ENCODE measurements around the gene IFI27. TPM values are rescaled to one million over a fixed set of nuclear protein-coding genes. Genes with fewer than 3 reads are reported as not detected.

The IFI27 gene
- total RNA-seq, 1 donor: 1.6 TPM

- DNase-seq (ENCODE audit: low read depth in 2 of 3, low spot score in 2 of 3): no peak
Observed at GRCh38 chr14:94102768-94103482, 7.6 kb upstream of the IFI27 start.

GRCh38 chr14:94103554-94104150 lies 6.9 kb upstream of the IFI27 start:
- DNase-seq (ENCODE audit: low read depth in 2 of 3, low spot score in 2 of 3): no peak

- DNase-seq (ENCODE audit: low read depth in 2 of 3, low spot score in 2 of 3): no peak
Observed at GRCh38 chr14:94104731-94105130, 5.8 kb upstream of the IFI27 start.

GRCh38 chr14:94109915-94110250 lies 653 bp upstream of the IFI27 start:
- DNase-seq (ENCODE audit: low read depth in 2 of 3, low spot score in 2 of 3): no peak

GRCh38 chr14:94111276-94112095 lies 950 bp downstream of the IFI27 start:
- DNase-seq (ENCODE audit: low read depth in 2 of 3, low spot score in 2 of 3): no peak

DNA sequence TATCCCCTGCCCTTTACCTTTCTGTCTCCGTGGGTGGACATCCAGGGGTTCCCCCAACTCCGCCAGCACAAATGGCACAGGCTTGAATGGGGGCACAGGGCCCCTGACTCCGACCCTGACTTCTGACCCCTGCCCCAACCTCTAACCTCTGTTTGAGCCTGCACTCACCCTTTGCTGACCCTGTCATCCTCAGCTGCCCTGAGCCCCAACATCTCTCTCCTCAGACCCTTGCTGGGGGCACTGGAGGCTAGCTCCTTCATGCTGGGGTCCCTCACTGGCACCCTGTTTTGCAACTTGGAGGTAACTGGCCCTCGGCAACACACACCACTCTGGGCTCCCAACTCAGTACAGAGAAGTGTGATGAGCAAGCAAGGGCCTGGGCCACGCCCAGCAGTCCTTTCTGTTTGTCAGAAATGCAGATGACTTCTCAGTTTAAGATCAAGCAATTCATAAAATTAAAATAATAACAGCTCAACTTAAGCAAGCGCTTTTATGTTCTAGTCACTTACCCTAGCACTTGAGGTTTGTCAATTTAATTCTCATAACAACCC lies 2.1 kb downstream of the IFI27 start:
- no peak for DNase-seq (ENCODE audit: low read depth in 2 of 3, low spot score in 2 of 3)

GRCh38 chr14:94113073-94113472 lies 2.5 kb downstream of the IFI27 start:
- no peak for DNase-seq (ENCODE audit: low read depth in 2 of 3, low spot score in 2 of 3)

DNA sequence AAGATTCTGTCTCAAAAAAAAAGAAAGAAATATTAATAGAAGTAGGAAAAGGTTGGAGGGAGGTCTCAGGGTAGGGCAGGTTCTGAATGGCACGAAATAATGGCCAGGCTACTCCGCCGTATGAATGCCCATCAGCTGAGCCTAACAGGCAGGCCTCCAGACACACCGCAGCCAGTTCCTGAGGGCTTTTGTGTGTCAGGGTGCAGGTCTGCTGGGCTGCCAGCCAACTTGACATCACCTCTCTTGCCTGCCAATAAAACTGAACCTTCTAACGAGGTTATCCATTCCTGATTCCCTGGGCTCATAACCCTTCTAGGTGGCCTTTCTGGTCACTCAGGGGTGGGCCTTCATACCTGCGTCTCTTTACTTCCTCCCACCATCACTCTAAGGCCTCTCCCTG lies 3.0 kb downstream of the IFI27 start:
- DNase-seq (ENCODE audit: low read depth in 2 of 3, low spot score in 2 of 3): no peak

DNA sequence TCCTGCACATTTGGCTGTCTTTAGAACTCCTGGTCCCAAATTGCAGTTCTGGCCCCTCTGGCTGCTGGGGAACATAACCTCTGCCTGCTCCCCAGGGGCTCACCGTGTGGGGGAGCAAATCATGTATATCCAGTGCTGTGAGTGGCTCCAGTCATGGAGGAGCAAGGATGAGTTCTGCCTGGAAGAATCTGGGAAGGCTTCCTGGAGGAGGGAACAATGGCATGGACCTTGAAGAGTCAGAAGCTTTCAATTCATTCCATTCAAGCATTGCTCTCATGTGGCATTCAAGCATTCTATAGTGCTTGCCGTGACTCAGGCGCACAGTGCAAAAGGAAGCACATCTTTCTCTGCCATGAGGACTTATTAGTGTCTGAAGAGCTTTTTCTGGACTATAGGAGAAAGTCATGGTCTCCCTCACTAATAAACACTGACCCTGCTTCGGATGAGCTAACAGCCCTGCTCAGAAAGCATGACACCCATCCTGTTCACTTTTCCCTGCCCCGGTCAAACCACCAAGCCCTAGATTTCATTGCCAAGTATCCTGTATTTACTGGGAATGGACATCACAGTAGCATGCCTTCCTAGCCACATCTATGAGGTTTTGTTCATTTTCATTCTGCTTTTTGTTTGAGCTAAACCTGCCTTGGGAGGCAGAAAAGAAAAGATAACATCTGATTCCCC lies 3.5 kb downstream of the IFI27 start:
- DNase-seq (ENCODE audit: low read depth in 2 of 3, low spot score in 2 of 3): no peak

DNA sequence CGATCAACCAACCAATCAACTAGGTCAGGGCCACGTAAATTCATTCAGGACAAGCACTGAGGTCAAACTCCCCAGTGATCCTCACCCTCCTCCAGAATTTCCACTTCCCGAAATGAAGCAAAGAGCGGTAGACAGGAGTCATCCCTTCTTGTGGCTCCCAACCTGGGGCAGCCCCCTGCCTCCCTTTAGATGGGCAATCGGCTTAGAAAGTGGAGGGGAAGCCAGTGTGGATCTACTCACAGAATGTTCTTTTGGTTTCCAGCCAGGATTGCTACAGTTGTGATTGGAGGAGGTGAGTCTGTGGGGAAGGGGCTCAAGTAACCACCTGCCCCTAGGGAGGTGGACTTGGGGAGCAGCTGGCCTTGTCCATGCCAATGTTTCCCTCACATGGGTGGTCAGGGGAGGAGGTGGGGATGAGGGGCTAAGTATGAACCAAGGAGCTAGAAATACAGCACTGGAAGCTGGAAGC lies 4.1 kb downstream of the IFI27 start:
- no peak for DNase-seq (ENCODE audit: low read depth in 2 of 3, low spot score in 2 of 3)

DNA sequence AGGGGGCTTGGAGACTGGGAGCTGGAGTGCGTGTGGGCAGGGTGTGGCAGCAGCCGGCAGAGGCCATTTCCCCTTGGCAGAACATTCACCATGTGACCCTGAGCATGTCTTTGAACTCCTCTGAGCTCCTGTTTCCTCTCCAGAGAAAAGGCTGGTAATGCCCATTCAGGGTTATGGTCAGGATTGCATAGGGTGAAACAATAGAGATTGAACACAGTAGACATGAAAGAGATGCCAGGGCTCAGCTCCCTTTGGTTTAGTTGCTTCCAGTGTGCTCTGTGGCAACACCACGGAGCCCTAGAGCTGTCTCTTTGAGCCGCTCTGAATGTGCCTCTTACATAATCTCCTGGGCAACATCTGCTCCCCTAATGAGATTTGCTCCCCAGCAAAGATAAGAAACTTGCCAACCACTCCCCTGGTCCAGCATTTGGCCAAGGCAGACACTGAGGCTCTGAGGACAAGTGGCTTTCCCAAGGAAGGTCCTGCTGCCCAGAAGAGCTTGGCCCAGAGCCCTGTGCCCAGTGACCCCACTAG lies 4.6 kb downstream of the IFI27 start:
- no peak for DNase-seq (ENCODE audit: low read depth in 2 of 3, low spot score in 2 of 3)

GRCh38 chr14:94115631-94116030 lies 5.1 kb downstream of the IFI27 start:
- no peak for DNase-seq (ENCODE audit: low read depth in 2 of 3, low spot score in 2 of 3)

DNA sequence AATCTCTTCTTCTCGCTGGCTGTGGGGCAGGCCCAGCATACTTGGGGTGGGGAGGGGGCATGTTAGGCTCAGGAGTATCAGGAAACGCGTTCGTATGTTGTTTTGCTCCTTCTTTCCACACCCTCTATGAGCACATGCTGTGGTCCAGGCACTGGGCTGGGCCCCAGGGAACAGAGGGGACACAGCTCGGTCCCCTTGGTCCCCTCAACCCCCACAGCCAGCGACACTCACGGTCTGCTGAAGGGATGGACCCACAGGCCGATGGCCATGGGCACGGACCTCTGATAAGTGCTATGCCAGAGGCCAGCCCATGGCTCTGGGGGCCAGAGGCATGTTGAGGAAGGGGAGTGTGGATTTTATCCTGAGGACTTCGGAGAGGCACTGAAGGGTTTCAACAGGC lies 6.2 kb downstream of the IFI27 start:
- DNase-seq (ENCODE audit: low read depth in 2 of 3, low spot score in 2 of 3): no peak

GRCh38 chr14:94117856-94118255 lies 7.3 kb downstream of the IFI27 start:
- no peak for DNase-seq (ENCODE audit: low read depth in 2 of 3, low spot score in 2 of 3)

DNA sequence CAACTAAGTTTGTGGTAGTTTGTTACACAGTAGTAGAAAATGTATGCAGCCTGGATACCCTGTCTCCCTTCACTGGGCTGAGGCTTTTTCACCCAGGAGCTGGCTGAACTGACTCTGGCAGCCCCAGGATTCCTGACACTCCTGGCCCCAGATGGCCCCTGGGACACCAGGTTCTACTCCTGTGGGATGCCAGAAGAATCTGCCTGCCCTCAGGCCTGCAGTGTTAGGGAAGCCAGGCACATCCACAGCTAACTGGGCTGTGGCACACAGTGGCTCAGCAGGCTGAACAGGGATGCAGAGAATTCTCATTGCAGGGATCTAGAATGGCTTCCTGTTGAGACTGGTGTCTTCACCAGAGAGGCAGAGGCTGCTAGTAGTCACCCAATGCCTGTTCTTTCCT lies 8.5 kb downstream of the IFI27 start:
- DNase-seq (ENCODE audit: low read depth in 2 of 3, low spot score in 2 of 3): no peak

DNA sequence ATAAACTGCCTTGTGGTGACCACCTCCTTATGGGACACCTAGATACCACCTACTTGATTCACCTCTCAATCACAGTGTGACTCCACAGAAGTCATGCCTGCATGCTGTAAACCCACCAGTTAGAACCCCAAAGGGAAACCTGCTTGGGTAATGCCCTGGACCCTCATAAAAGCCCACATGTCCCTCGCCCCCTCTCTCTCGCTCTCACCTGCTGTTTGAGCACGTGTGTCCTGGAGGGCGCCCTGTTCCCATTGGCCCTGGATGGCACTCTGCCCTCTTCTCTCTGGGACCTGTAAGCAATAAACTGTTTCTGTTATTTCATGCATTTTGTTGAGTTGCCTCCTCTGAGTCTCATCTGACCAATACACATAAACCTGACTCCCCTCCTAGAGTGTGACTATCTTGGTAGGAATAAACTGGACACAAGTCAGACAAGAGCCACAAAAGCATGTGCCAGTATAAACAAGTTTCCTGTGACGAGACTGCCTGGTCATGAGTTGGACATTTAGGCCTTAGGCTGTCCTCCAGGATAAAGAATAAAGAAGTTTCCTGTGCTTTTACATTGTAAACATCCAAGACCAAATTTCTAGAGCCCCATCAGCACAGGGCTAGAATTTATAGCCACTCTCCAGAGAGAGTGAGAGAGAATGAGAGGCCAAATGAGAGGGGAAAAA lies 10.3 kb downstream of the IFI27 start:
- DNase-seq (ENCODE audit: low read depth in 2 of 3, low spot score in 2 of 3): no peak

DNA sequence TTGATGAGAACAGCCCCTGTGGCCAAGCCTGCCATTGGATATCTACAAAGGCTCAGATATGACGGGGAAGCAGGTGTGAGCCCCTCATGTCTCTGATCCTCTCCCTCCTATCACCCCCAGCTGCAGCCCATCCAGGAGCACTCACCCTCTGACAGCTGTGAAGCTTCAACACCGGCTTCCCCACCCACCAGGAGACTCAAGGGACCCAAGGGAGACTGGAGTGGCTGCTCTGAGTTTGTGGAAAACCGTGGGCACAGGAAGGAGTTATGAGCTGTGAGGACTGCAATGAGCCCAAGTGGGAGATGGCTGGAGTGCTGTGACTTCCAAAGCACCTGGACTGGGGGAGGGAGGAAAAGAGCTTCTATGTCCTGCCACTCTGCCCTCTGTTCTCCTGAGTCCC lies 10.9 kb downstream of the IFI27 start:
- no peak for DNase-seq (ENCODE audit: low read depth in 2 of 3, low spot score in 2 of 3)

GRCh38 chr14:94122438-94122837 lies 11.9 kb downstream of the IFI27 start:
- DNase-seq (ENCODE audit: low read depth in 2 of 3, low spot score in 2 of 3): no peak

DNA sequence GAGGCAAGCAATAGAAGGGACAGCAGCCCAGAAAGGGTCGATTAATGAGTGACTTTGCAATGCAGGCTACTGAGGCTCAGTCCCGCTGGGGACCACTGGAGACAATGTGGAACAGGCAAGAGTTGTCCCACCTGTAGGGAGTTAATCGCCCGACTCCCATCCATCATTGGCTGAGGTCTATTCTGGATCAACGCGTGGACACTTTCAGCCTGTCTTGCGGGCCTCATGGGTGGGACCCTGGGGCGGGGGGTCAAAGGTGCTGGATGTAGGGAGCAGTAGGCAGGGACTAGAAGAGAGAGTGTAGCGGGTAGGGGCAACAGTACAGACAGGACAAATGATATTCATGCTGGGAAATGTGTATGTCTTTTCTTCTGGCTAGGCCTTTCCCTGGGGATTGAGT lies 12.8 kb downstream of the IFI27 start:
- DNase-seq (ENCODE audit: low read depth in 2 of 3, low spot score in 2 of 3): no peak

GRCh38 chr14:94123868-94124267 lies 13.3 kb downstream of the IFI27 start:
- no peak for DNase-seq (ENCODE audit: low read depth in 2 of 3, low spot score in 2 of 3)
